ENCODE data around the gene GPR137B.

The GPR137B gene

DNA sequence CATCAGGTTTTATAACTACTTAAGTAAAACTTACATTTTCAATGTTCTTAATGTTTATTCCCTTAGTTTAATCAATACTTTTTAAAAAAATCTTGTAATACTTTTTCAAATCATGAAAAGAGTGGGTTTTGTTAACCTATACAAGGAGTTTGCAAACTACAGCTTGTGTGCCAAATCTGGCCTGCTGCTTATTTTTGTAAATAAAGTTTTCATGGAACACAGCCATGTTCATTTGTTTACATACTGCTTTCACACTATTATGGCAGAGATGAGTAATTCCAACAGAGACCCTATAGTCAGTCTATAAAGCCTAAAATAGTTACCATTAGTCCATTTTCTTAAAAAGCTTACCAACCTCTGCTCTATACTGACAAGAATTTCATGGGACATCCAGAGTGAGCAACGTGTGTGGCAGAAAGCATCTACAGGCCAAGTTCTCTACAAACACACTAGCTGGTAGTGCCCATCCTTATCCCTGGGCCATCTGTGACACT lies 96.8 kb downstream of the GPR137B start:
- ATAC-seq (ENCODE audit: low read depth) (no peak), DNase-seq (ENCODE audit: low spot score in 2 of 2) (no peak)
- Mint-ChIP-seq H3K4me1 (no peaks in the 10 kb centered on the region), H3K27me3 (no peaks in the 10 kb centered on the region), H3K27ac (no peak overlapping the region), H3K36me3 (peaks cover 21% of the 10 kb centered on the region), H3K9me3 (no peaks in the 10 kb centered on the region), H3K4me3 (no peak overlapping the region)

DNA sequence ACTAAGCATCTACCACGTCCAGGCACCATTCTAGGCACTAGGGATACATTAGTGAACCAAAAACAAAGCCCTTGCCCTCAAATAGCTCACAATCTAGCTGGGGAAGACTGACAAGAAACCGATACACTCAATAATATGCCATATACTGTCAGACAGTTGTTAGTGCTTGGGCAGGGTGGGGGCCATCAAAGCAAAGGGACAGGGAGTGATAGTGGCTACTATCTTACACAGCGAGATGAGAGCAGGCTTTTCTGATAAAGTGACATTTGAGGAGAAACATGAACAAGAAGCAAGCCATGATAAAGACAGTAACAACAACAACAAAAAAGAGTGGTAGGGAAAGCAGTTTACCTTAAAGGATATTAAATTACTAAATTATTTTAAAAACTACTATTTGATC lies 98.3 kb downstream of the GPR137B start:
- Mint-ChIP-seq H3K27me3 (no peaks in the 10 kb centered on the region), H3K36me3 (peaks cover 19% of the 10 kb centered on the region), H3K27ac (no peak overlapping the region), H3K4me1 (no peaks in the 10 kb centered on the region), H3K9me3 (no peaks in the 10 kb centered on the region), H3K4me3 (no peak overlapping the region)
- no peak for ATAC-seq (ENCODE audit: low read depth)
- no peak for DNase-seq (ENCODE audit: low spot score in 2 of 2)

DNA sequence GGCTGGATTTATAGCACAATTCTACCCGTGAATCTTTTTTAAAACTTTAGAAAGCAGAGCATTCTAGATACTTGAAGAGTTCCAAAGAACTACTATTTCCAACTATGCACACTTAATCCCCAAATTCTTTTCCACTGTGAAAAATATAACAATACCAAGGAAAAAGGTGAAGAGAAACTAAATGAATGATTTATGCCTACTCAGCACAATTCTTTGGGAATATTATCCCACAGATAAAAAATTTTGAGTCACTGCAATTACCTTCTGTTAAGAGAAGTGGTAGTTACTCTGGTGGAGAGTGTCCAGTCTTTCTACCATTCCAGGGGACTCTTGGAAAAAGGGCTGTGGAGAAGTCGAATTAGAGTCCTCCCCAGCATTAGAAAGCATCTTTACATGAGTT lies 100.2 kb downstream of the GPR137B start:
- DNase-seq (ENCODE audit: low spot score in 2 of 2) (no peak), ATAC-seq (ENCODE audit: low read depth) (no peak)
- Mint-ChIP-seq H3K4me3 (no peak overlapping the region), H3K27me3 (no peaks in the 10 kb centered on the region), H3K4me1 (no peaks in the 10 kb centered on the region), H3K9me3 (no peaks in the 10 kb centered on the region), H3K36me3 (peaks cover 20% of the 10 kb centered on the region), H3K27ac (no peak overlapping the region)

DNA sequence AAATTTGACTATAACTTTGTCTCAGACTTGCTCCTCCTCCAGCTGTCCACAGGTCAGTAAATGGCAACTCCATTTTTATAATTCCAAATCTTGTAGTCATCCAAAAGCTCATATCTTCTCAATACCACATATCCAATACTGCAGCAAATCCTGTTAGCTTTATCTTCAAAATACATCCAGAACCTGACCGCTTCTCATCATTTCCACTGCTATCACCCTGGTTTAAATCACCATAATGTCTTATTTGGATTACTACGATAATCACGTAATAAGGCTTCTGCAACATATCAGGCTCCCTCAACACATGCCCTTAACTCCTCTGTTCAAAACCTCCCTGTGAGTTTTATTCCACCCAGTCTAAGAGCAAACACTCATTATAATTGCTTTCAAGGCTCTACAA lies 104.9 kb downstream of the GPR137B start:
- Mint-ChIP-seq H3K36me3 (peaks cover 26% of the 10 kb centered on the region), H3K4me1 (no peaks in the 10 kb centered on the region), H3K27ac (no peak overlapping the region), H3K9me3 (no peaks in the 10 kb centered on the region), H3K27me3 (no peaks in the 10 kb centered on the region), H3K4me3 (no peak overlapping the region)
- ATAC-seq (ENCODE audit: low read depth) (no peak), DNase-seq (ENCODE audit: low spot score in 2 of 2) (no peak)

- H3K27ac Mint-ChIP-seq = no peak overlapping the region
- H3K4me1 Mint-ChIP-seq = peaks cover 2% of the 10 kb centered on the region
- no peak overlapping the region for H3K4me3 Mint-ChIP-seq
- peaks cover 33% of the 10 kb centered on the region for H3K36me3 Mint-ChIP-seq
- no peak for ATAC-seq (ENCODE audit: low read depth)
- H3K9me3 Mint-ChIP-seq = no peaks in the 10 kb centered on the region
- no peaks in the 10 kb centered on the region for H3K27me3 Mint-ChIP-seq
- DNase-seq (ENCODE audit: low spot score in 2 of 2) = no peak
Observed at GRCh38 chr1:236251587-236251986, 109.2 kb downstream of the GPR137B start.

DNA sequence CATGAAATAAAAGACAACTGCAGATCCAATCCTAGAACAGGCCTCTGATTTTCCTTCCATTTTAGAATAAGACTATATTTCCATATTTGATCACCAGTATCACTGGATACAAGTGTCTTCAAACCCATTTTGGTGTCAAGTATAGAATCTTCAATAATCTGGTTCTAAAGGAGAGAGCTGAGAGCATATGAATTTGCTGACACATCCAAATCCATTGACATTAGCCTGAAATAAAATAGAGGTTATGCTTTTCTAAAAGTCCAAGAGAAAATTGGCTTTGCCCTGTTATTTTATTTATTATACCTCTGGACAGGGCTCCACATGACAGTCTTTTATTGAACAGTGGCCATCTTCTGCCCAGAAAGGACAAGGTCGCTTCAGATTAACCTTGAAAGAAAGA lies 110.8 kb downstream of the GPR137B start:
- Mint-ChIP-seq H3K36me3 (peaks cover 36% of the 10 kb centered on the region), H3K4me3 (no peak overlapping the region), H3K4me1 (peaks cover 2% of the 10 kb centered on the region), H3K27me3 (no peaks in the 10 kb centered on the region), H3K9me3 (peaks cover 8% of the 10 kb centered on the region), H3K27ac (no peak overlapping the region)
- DNase-seq (ENCODE audit: low spot score in 2 of 2) = no peak
- ATAC-seq (ENCODE audit: low read depth) = no peak

DNA sequence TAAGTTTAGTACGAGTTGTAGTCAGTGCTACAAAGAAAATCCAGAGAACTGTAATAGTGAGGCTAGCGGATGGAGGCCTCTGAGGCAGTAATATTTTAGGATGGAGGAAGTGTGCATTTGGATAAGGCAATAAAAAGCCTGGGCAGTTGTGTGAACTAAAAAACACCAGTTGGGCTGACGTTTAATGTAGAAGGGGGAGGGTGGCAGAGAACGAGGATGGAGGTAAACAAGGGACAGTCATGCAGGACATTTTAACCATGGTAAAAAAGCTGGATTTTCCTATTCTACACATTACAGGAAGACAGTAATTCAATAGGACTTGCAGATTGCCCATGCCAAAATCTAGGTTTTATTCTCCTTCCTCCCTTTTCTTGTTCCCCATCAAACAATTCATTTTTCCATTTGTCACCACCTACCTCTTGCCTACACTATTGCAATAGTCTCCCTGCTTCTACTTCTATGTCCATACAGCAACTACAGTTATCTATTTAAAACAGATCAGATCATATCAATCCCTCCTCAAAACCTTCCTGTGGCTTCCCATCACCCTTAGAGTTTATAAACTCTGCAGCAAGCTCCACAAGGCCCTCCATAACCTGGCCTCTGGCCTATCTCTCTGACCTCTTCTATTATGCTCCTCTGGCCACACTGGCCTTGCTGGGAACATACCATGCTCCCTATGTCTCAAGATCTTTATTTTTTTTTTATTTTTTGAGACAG lies 111.7 kb downstream of the GPR137B start:
- Mint-ChIP-seq H3K36me3 (peaks cover 39% of the 10 kb centered on the region), H3K4me1 (peaks cover 2% of the 10 kb centered on the region), H3K27me3 (no peaks in the 10 kb centered on the region), H3K4me3 (no peak overlapping the region), H3K27ac (no peak overlapping the region), H3K9me3 (peaks cover 12% of the 10 kb centered on the region)
- ATAC-seq (ENCODE audit: low read depth) (no peak), DNase-seq (ENCODE audit: low spot score in 2 of 2) (no peak)

DNA sequence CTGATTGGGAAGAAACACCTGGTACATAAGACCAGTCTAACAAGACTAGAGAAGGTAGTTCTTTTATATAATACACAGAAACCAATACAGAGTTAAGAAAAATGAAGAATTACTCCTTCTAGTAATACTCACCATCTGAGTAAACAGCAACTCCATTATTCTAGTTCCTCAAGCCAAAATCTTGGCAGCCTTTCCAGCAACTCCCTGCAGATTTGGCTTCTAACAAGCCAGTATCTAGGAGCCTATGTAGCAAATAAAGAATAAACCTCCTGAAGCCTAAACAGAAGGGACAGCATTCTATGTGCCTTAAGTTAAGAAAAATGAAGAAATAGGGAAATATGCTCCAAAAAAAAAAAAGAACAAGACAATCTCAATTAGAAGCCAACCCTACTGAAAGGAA lies 114.9 kb downstream of the GPR137B start:
- ATAC-seq (ENCODE audit: low read depth) (no peak), DNase-seq (ENCODE audit: low spot score in 2 of 2) (no peak)
- Mint-ChIP-seq H3K4me3 (no peak overlapping the region), H3K27ac (no peak overlapping the region), H3K27me3 (no peaks in the 10 kb centered on the region), H3K4me1 (peaks cover 2% of the 10 kb centered on the region), H3K36me3 (peaks cover 53% of the 10 kb centered on the region), H3K9me3 (peaks cover 24% of the 10 kb centered on the region)

- H3K27me3 Mint-ChIP-seq = no peaks in the 10 kb centered on the region
- H3K9me3 Mint-ChIP-seq = peaks cover 24% of the 10 kb centered on the region
- H3K4me3 Mint-ChIP-seq = no peak overlapping the region
- H3K4me1 Mint-ChIP-seq = peaks cover 2% of the 10 kb centered on the region
- no peak for ATAC-seq (ENCODE audit: low read depth)
- no peak overlapping the region for H3K27ac Mint-ChIP-seq
- DNase-seq (ENCODE audit: low spot score in 2 of 2) = no peak
- H3K36me3 Mint-ChIP-seq = peaks cover 58% of the 10 kb centered on the region
Observed at GRCh38 chr1:236258114-236258622, 115.8 kb downstream of the GPR137B start.
